ENCODE measurements around the gene GHR.
"Not testable (repeated sequence)": the region's sequence is repeated elsewhere in the genome, so short reads cannot be mapped to it uniquely, and the experiment has no call there.

Gene GHR

GRCh38 chr5:42573386-42573785 is 150.1 kb downstream of the GHR start:
- Histone ChIP-seq H3K36me3 (ENCODE audit: control insufficient read depth in 4 of 4, insufficient read depth in 4 of 4, low read length in 3 of 4) (no peaks in the 10 kb centered on the region), H3K4me1 (ENCODE audit: control extremely low read depth in 1 of 4, control insufficient read depth in 4 of 4, insufficient read depth in 4 of 4, low read length in 3 of 4) (no peaks in the 10 kb centered on the region), H3K27ac (ENCODE audit: insufficient read depth in 1 of 2, low read depth in 1 of 2, low read length in 2 of 2, poor library complexity in 1 of 2, severe bottlenecking in 2 of 2) (no peak overlapping the region), H3K9me3 (ENCODE audit: control extremely low read depth in 1 of 5, control insufficient read depth in 4 of 5, insufficient read depth in 2 of 5, low read depth in 1 of 5, low read length in 4 of 5) (no peaks in the 10 kb centered on the region), H3K27me3 (replicated peaks in 2 of 5; ENCODE audit: control insufficient read depth in 4 of 5, insufficient read depth in 5 of 5, low read length in 4 of 5) (peaks cover 0 to 2% (median 0%) of the 10 kb centered on the region in 5 experiments), H3K4me3 (ENCODE audit: control insufficient read depth in 1 of 7, extremely low read depth in 1 of 7, insufficient read depth in 4 of 7, low read depth in 2 of 7, low read length in 6 of 7) (no peak overlapping the region)
- DNase-seq: no peak
- ChIA-PET CTCF (interaction anchor here (2.2 to 2.4 kb wide), 2 partner anchors 10 to 12 kb away, joined by 5 to 10 read pairs; no protein-coding TSS in a partner anchor), POLR2A (no interaction called here)
- WGBS (ENCODE audit: insufficient coverage): no CpG with 5 or more reads among the region's 2 CpGs

- H3K4me1 ChIP-seq (ENCODE audit: control extremely low read depth in 1 of 4, control insufficient read depth in 4 of 4, insufficient read depth in 4 of 4, low read length in 3 of 4); H3K4me3 ChIP-seq (ENCODE audit: control insufficient read depth in 1 of 7, extremely low read depth in 1 of 7, insufficient read depth in 4 of 7, low read depth in 2 of 7, low read length in 6 of 7); H3K9me3 ChIP-seq (ENCODE audit: control extremely low read depth in 1 of 5, control insufficient read depth in 4 of 5, insufficient read depth in 2 of 5, low read depth in 1 of 5, low read length in 4 of 5); CTCF ChIA-PET; DNase-seq; POLR2A ChIA-PET; H3K27me3 ChIP-seq (replicated peaks in 2 of 5; ENCODE audit: control insufficient read depth in 4 of 5, insufficient read depth in 5 of 5, low read length in 4 of 5); H3K36me3 ChIP-seq (ENCODE audit: control insufficient read depth in 4 of 4, insufficient read depth in 4 of 4, low read length in 3 of 4); H3K27ac ChIP-seq (ENCODE audit: insufficient read depth in 1 of 2, low read depth in 1 of 2, low read length in 2 of 2, poor library complexity in 1 of 2, severe bottlenecking in 2 of 2): not testable (repeated sequence)
- no CpG with 5 or more reads among the region's 1 CpG for WGBS (ENCODE audit: insufficient coverage)
Observed at GRCh38 chr5:42575914-42576313, 152.7 kb downstream of the GHR start.

GRCh38 chr5:42578901-42579300 is 155.7 kb downstream of the GHR start:
- CTCF ChIA-PET; H3K9me3 ChIP-seq (ENCODE audit: control extremely low read depth in 1 of 5, control insufficient read depth in 4 of 5, insufficient read depth in 2 of 5, low read depth in 1 of 5, low read length in 4 of 5); H3K4me3 ChIP-seq (ENCODE audit: control insufficient read depth in 1 of 7, extremely low read depth in 1 of 7, insufficient read depth in 4 of 7, low read depth in 2 of 7, low read length in 6 of 7); H3K27me3 ChIP-seq (replicated peaks in 2 of 5; ENCODE audit: control insufficient read depth in 4 of 5, insufficient read depth in 5 of 5, low read length in 4 of 5); H3K36me3 ChIP-seq (ENCODE audit: control insufficient read depth in 4 of 4, insufficient read depth in 4 of 4, low read length in 3 of 4); H3K4me1 ChIP-seq (ENCODE audit: control extremely low read depth in 1 of 4, control insufficient read depth in 4 of 4, insufficient read depth in 4 of 4, low read length in 3 of 4); POLR2A ChIA-PET; DNase-seq; H3K27ac ChIP-seq (ENCODE audit: insufficient read depth in 1 of 2, low read depth in 1 of 2, low read length in 2 of 2, poor library complexity in 1 of 2, severe bottlenecking in 2 of 2): not testable (repeated sequence)
- WGBS (ENCODE audit: insufficient coverage): no CpG with 5 or more reads among the region's 1 CpG

- ChIA-PET CTCF (no interaction called here), POLR2A (no interaction called here)
- Histone ChIP-seq H3K27ac (ENCODE audit: insufficient read depth in 1 of 2, low read depth in 1 of 2, low read length in 2 of 2, poor library complexity in 1 of 2, severe bottlenecking in 2 of 2) (no peak overlapping the region), H3K27me3 (replicated peaks in 2 of 5; ENCODE audit: control insufficient read depth in 4 of 5, insufficient read depth in 5 of 5, low read length in 4 of 5) (no peaks in the 10 kb centered on the region), H3K4me1 (ENCODE audit: control extremely low read depth in 1 of 4, control insufficient read depth in 4 of 4, insufficient read depth in 4 of 4, low read length in 3 of 4) (no peaks in the 10 kb centered on the region), H3K36me3 (ENCODE audit: control insufficient read depth in 4 of 4, insufficient read depth in 4 of 4, low read length in 3 of 4) (no peaks in the 10 kb centered on the region), H3K9me3 (ENCODE audit: control extremely low read depth in 1 of 5, control insufficient read depth in 4 of 5, insufficient read depth in 2 of 5, low read depth in 1 of 5, low read length in 4 of 5) (peaks cover 0 to 5% (median 0%) of the 10 kb centered on the region in 5 experiments), H3K4me3 (ENCODE audit: control insufficient read depth in 1 of 7, extremely low read depth in 1 of 7, insufficient read depth in 4 of 7, low read depth in 2 of 7, low read length in 6 of 7) (no peak overlapping the region)
- no CpG with 5 or more reads among the region's 1 CpG for WGBS (ENCODE audit: insufficient coverage)
- no peak for DNase-seq
Observed at GRCh38 chr5:42579320-42579719, 156.1 kb downstream of the GHR start.

GRCh38 chr5:42581845-42582244 is 158.6 kb downstream of the GHR start:
- Histone ChIP-seq H3K36me3 (ENCODE audit: control insufficient read depth in 4 of 4, insufficient read depth in 4 of 4, low read length in 3 of 4) (no peaks in the 10 kb centered on the region), H3K9me3 (ENCODE audit: control extremely low read depth in 1 of 5, control insufficient read depth in 4 of 5, insufficient read depth in 2 of 5, low read depth in 1 of 5, low read length in 4 of 5) (peaks cover 0 to 5% (median 0%) of the 10 kb centered on the region in 5 experiments), H3K4me1 (ENCODE audit: control extremely low read depth in 1 of 4, control insufficient read depth in 4 of 4, insufficient read depth in 4 of 4, low read length in 3 of 4) (peaks cover 0 to 8% (median 5%) of the 10 kb centered on the region in 4 experiments), H3K4me3 (ENCODE audit: control insufficient read depth in 1 of 7, extremely low read depth in 1 of 7, insufficient read depth in 4 of 7, low read depth in 2 of 7, low read length in 6 of 7) (no peak overlapping the region), H3K27me3 (replicated peaks in 2 of 5; ENCODE audit: control insufficient read depth in 4 of 5, insufficient read depth in 5 of 5, low read length in 4 of 5) (no peaks in the 10 kb centered on the region), H3K27ac (ENCODE audit: insufficient read depth in 1 of 2, low read depth in 1 of 2, low read length in 2 of 2, poor library complexity in 1 of 2, severe bottlenecking in 2 of 2) (no peak overlapping the region)
- ChIA-PET POLR2A (no interaction called here), CTCF (interaction anchor here (1.2 to 2.4 kb wide), 6 partner anchors 9 to 307 kb away, joined by 3 to 7 read pairs (median 4); no protein-coding TSS in a partner anchor)
- DNase-seq: no peak
- 100% methylated on average over 6 of the region's 7 CpGs for WGBS (ENCODE audit: insufficient coverage)

- DNase-seq: no peak
- ChIA-PET CTCF (interaction anchor here (1.0 to 2.4 kb wide), 11 partner anchors 8 to 727 kb away, joined by 3 to 10 read pairs (median 4); no protein-coding TSS in a partner anchor), POLR2A (no interaction called here)
- WGBS (ENCODE audit: insufficient coverage): 99% methylated on average over 13 of the region's 13 CpGs
- H3K27me3 ChIP-seq (replicated peaks in 2 of 5; ENCODE audit: control insufficient read depth in 4 of 5, insufficient read depth in 5 of 5, low read length in 4 of 5): no peaks in the 10 kb centered on the region
- H3K36me3 ChIP-seq (ENCODE audit: control insufficient read depth in 4 of 4, insufficient read depth in 4 of 4, low read length in 3 of 4): no peaks in the 10 kb centered on the region
- H3K4me3 ChIP-seq (ENCODE audit: control insufficient read depth in 1 of 7, extremely low read depth in 1 of 7, insufficient read depth in 4 of 7, low read depth in 2 of 7, low read length in 6 of 7): no peak overlapping the region
- H3K4me1 ChIP-seq (ENCODE audit: control extremely low read depth in 1 of 4, control insufficient read depth in 4 of 4, insufficient read depth in 4 of 4, low read length in 3 of 4): peaks cover 0 to 16% (median 7%) of the 10 kb centered on the region in 4 experiments
- no peak overlapping the region for H3K27ac ChIP-seq (ENCODE audit: insufficient read depth in 1 of 2, low read depth in 1 of 2, low read length in 2 of 2, poor library complexity in 1 of 2, severe bottlenecking in 2 of 2)
- peaks cover 0 to 5% (median 0%) of the 10 kb centered on the region in 5 experiments for H3K9me3 ChIP-seq (ENCODE audit: control extremely low read depth in 1 of 5, control insufficient read depth in 4 of 5, insufficient read depth in 2 of 5, low read depth in 1 of 5, low read length in 4 of 5)
Observed at GRCh38 chr5:42582723-42583122, 159.5 kb downstream of the GHR start.

GRCh38 chr5:42583322-42583721 is 160.1 kb downstream of the GHR start:
- Histone ChIP-seq H3K27me3 (replicated peaks in 2 of 5; ENCODE audit: control insufficient read depth in 4 of 5, insufficient read depth in 5 of 5, low read length in 4 of 5) (no peaks in the 10 kb centered on the region), H3K4me3 (ENCODE audit: control insufficient read depth in 1 of 7, extremely low read depth in 1 of 7, insufficient read depth in 4 of 7, low read depth in 2 of 7, low read length in 6 of 7) (no peak overlapping the region), H3K36me3 (ENCODE audit: control insufficient read depth in 4 of 4, insufficient read depth in 4 of 4, low read length in 3 of 4) (no peaks in the 10 kb centered on the region), H3K4me1 (ENCODE audit: control extremely low read depth in 1 of 4, control insufficient read depth in 4 of 4, insufficient read depth in 4 of 4, low read length in 3 of 4) (peaks cover 0 to 17% (median 7%) of the 10 kb centered on the region in 4 experiments), H3K27ac (ENCODE audit: insufficient read depth in 1 of 2, low read depth in 1 of 2, low read length in 2 of 2, poor library complexity in 1 of 2, severe bottlenecking in 2 of 2) (no peak overlapping the region), H3K9me3 (ENCODE audit: control extremely low read depth in 1 of 5, control insufficient read depth in 4 of 5, insufficient read depth in 2 of 5, low read depth in 1 of 5, low read length in 4 of 5) (peaks cover 0 to 5% (median 0%) of the 10 kb centered on the region in 5 experiments)
- CTCF ChIA-PET: interaction anchor here (0.7 to 2.1 kb wide), 18 partner anchors 10 to 727 kb away, joined by 3 to 10 read pairs (median 3); no protein-coding TSS in a partner anchor
- DNase-seq: peak; percentile 62 to 72 (median 67)
- whole genome bisulfite sequencing (ENCODE audit: insufficient coverage): 30% methylated on average over 4 of the region's 4 CpGs
- POLR2A ChIA-PET: no interaction called here
